Peyer's patch (tissue), 4 donors: ENCODE results near the gene ALKBH3.

Source experiments
- POLR2A ChIP-seq, 2 donors: fragments of 450-650 bp; IDR thresholded peaks; one replicate each; pipeline ENCODE4 v1.5.1; 2017; ENCODE audit warnings: antibody characterized with exemption in 2 of 2, mild to moderate bottlenecking in 2 of 2, moderate library complexity in 2 of 2
- TF ChIP-seq, protein P1 (sequence below), 6 experiments: fragments of 450-650 bp in 4 of 6; fragments of 200-600 bp in 2 of 6; sonication (generic) in 1 of 6; IDR thresholded peaks; one replicate each; pipeline ENCODE4 v1.5.1; 2017 to 2019; ENCODE audit warnings: antibody characterized with exemption in 6 of 6, mild to moderate bottlenecking in 3 of 6, moderate library complexity in 1 of 6

DNA sequence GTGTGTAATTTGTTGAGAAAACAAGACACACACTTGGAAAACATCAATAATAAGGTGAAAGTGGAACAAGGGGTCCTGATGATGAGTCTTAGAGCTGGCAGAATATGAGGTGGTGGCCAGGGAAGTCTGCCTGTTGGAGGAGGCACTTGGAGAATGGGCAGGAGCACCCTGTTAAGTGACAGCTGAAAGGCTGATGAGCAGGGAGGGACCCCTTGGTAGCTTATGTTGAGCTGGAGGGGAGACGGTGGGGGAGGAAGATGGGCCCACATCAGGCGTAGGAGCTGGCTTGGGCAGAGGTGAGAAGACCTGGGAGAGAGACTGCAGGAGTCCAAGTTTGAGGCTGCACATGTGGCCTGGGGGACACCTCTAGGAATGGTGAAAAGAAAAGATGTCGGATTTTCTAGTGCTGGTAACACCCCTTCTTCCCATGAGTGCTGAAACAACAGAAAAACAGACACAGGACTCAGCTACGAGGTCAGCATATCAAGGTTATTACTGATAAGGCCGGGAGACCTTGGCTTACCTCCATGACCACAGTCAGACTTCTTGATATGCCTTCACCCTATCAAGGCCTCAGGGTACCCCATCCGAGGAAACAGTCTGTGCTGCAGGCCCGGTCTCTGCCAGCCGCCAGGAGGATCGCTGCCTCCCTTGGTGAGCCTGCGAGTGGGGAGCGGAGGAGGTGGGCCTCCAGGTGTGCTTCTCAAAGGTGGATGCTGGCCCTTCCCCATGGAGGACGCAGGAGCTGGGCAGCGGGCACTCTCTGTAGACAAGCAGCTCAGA is 47.5 kb downstream of the ALKBH3 start:
- TF ChIP-seq, protein P1, sequence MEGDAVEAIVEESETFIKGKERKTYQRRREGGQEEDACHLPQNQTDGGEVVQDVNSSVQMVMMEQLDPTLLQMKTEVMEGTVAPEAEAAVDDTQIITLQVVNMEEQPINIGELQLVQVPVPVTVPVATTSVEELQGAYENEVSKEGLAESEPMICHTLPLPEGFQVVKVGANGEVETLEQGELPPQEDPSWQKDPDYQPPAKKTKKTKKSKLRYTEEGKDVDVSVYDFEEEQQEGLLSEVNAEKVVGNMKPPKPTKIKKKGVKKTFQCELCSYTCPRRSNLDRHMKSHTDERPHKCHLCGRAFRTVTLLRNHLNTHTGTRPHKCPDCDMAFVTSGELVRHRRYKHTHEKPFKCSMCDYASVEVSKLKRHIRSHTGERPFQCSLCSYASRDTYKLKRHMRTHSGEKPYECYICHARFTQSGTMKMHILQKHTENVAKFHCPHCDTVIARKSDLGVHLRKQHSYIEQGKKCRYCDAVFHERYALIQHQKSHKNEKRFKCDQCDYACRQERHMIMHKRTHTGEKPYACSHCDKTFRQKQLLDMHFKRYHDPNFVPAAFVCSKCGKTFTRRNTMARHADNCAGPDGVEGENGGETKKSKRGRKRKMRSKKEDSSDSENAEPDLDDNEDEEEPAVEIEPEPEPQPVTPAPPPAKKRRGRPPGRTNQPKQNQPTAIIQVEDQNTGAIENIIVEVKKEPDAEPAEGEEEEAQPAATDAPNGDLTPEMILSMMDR (IDR thresholded peaks at IDR 0.05) = no peak
- TF ChIP-seq POLR2A (IDR thresholded peaks at IDR 0.05) = no peak
